Ascending aorta (tissue), 2 donors: ENCODE results near the gene BACE2. TPM values are rescaled to one million over a fixed set of nuclear protein-coding genes. Genes with fewer than 3 reads are reported as not detected.
"Not testable (repeated sequence)": the region's sequence is repeated elsewhere in the genome, so short reads cannot be mapped to it uniquely, and the experiment has no call there.

ENCODE experiments used
- DNase-seq, 2 donors: peaks; one replicate each; pipeline ENCODE4 v3.0.0-alpha.2; 2019; ENCODE audit warnings: low spot score in 2 of 2
- H3K27ac ChIP-seq, 2 donors: fragments of 200-600 bp; sonication (generic); one replicate each; pipeline ENCODE4 v1.5.1; 2016 to 2017; ENCODE audit warnings: mild to moderate bottlenecking in 1 of 2
- H3K27me3 ChIP-seq: fragments of 200-600 bp; sonication (generic); one replicate; pipeline ENCODE4 v1.5.1; 2017
- H3K36me3 ChIP-seq, 2 donors: fragments of 200-600 bp; sonication (generic); one replicate each; pipeline ENCODE4 v1.5.1; 2016
- H3K4me1 ChIP-seq, 2 donors: fragments of 200-600 bp; sonication (generic); one replicate each; pipeline ENCODE4 v1.5.1; 2016 to 2017; ENCODE audit warnings: mild to moderate bottlenecking in 1 of 2
- H3K4me3 ChIP-seq, 2 donors: fragments of 200-600 bp; sonication (generic); one replicate each; pipeline ENCODE4 v1.5.1; 2016 to 2017; ENCODE audit warnings: mild to moderate bottlenecking in 1 of 2
- H3K9me3 ChIP-seq, 2 donors: fragments of 200-600 bp; sonication (generic); one replicate each; pipeline ENCODE4 v1.5.1; 2016
- CTCF ChIP-seq, 3 experiments: fragments of 200-600 bp in 2 of 3; fragments of 450-650 bp in 1 of 3; sonication (generic) in 2 of 3; IDR thresholded peaks; one replicate each; pipeline ENCODE4 v1.5.1; 2016 to 2019; ENCODE audit warnings: antibody characterized with exemption in 3 of 3, mild to moderate bottlenecking in 1 of 3, moderate library complexity in 1 of 3
- intact Hi-C: fragments of 100-400 bp; cut with DNase I; formaldehyde crosslinking; loops from one replicate; pipeline ENCODE4 v1.15.1; 2023
- total RNA-seq: library from RNA; depleted of rRNA; stranded (reverse); fragments of >200 nt; gene quantifications from one replicate; pipeline ENCODE4 v1.1.0, GENCODE V29; 2016

BACE2 gene
- total RNA-seq, 1 donor from 2014 or later = 151 TPM

- intact Hi-C loops = loop anchor here (5.0 kb wide), 1 partner anchor 112 kb away; no protein-coding TSS in a partner anchor
- Histone ChIP-seq H3K4me1 (peaks cover 0 to 33% of the 10 kb centered on the region in 2 donors), H3K27ac (peak overlapping the region; percentile 38 to 81), H3K4me3 (no peak overlapping the region), H3K27me3 (no peaks in the 10 kb centered on the region), H3K36me3 (peaks cover 0 to 7% of the 10 kb centered on the region in 2 donors), H3K9me3 (no peaks in the 10 kb centered on the region)
- DNase-seq = no peak
- no peak for TF ChIP-seq CTCF (IDR thresholded peaks at IDR 0.05)
These were observed 66.6 kb downstream of the BACE2 start for GRCh38 chr21:41234569-41234968.

- H3K36me3 ChIP-seq = peaks cover 0 to 6% of the 10 kb centered on the region in 2 donors
- DNase-seq = no peak
- no peaks in the 10 kb centered on the region for H3K27me3 ChIP-seq
- H3K27ac ChIP-seq = peak overlapping the region; percentile 81 to 89
- H3K4me3 ChIP-seq = no peak overlapping the region
- TF ChIP-seq CTCF (IDR thresholded peaks at IDR 0.05) = no peak
- intact Hi-C loops = no loop called here
- H3K4me1 ChIP-seq = peaks cover 0 to 33% of the 10 kb centered on the region in 2 donors
- no peaks in the 10 kb centered on the region for H3K9me3 ChIP-seq
These were observed 67.2 kb downstream of the BACE2 start for GRCh38 chr21:41235201-41235600.

DNA sequence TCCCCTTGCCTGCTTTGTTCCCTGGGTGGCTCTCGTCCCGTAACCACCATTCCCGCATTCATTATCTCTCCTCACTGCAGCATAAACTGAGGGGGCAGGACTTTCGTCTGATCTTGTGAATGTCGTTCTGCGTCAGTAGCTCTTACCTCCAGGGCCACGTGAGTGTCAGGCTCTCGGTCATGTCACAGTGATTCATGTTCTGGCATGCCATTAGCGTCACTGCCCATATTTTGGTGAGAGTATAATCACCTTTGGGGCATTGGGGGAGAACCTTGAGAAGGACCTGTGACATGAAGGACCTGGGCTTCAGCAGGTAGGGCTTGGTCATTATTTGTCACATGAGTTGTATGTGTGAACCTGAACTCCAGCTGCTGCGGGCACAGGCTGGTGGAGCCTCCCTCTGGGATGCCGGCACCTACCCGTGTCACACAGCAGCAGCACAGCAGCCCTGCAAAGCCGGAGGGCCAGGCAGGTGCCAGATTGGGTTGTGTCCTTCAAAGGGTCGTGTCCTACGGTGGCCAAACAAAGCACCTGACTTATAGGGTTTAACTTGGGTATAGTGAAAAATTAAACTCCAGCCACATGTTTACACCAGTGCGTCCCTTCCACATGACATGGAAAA is 68.5 kb downstream of the BACE2 start:
- H3K27me3 ChIP-seq = no peaks in the 10 kb centered on the region

DNA sequence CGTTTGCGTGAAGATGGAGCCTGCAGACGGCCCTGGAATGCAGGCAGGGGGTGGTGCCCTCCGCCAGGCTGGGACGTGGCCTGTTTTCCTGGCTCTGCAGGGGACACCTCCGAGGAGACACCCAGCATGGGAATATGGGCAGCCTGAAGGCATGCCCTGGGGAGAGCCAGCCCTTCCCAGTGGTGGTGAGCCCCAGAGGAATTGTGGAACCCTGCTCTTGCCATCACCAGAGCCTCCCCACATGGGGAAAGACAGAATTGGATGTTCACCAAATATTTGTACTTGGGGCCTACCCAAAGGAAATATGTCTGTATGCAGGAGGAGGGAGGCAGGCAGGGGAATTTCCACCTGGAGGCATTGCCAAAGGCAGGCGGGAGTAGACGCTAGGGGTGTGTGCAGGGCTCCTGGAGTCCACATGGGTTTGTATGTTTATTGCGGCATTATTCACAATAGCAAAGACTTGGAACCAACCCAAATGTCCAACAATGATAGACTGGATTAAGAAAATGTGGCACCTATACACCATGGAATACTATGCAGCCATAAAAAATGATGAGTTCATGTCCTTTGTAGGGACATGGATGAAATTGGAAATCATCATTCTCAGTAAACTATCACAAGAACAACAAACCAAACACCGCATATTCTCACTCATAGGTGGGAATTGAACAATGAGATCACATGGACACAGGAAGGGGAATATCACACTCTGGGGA is 70.3 kb downstream of the BACE2 start:
- H3K4me1 ChIP-seq = peaks cover 0 to 38% of the 10 kb centered on the region in 2 donors
- peak overlapping the region in 1 of 2 donors; percentile 3 for H3K4me3 ChIP-seq
- H3K27me3 ChIP-seq, intact Hi-C loops, H3K9me3 ChIP-seq: not testable (repeated sequence)
- H3K27ac ChIP-seq = peak overlapping the region; percentile 81 to 89
- H3K36me3 ChIP-seq = peaks cover 5 to 16% of the 10 kb centered on the region in 2 donors
- DNase-seq = peak; percentile 60 to 89

More for the DNA sequence above, 68.5 kb downstream of the BACE2 start:
- H3K27ac ChIP-seq = peak overlapping the region; percentile 81 to 89
- no peak for TF ChIP-seq CTCF (IDR thresholded peaks at IDR 0.05)
- peaks cover 0 to 38% of the 10 kb centered on the region in 2 donors for H3K4me1 ChIP-seq
- DNase-seq = no peak
- peaks cover under 1 to 16% of the 10 kb centered on the region in 2 donors for H3K36me3 ChIP-seq
- intact Hi-C loops = no loop called here
- H3K4me3 ChIP-seq = no peak overlapping the region
- H3K9me3 ChIP-seq = no peaks in the 10 kb centered on the region

GRCh38 chr21:41240040-41240439 is 72.1 kb downstream of the BACE2 start:
- TF ChIP-seq CTCF (IDR thresholded peaks at IDR 0.05) = no peak
- intact Hi-C loops = loop anchor here (10.0 kb wide), 1 partner anchor 375 kb away; no protein-coding TSS in a partner anchor
- Histone ChIP-seq H3K27me3 (no peaks in the 10 kb centered on the region), H3K27ac (peak overlapping the region in 1 of 2 donors; percentile 52), H3K36me3 (peaks cover 8 to 19% of the 10 kb centered on the region in 2 donors), H3K9me3 (no peaks in the 10 kb centered on the region), H3K4me1 (peaks cover 0 to 30% of the 10 kb centered on the region in 2 donors), H3K4me3 (no peak overlapping the region)
- DNase-seq = no peak

- intact Hi-C loops = loop anchor here (10.0 kb wide), 1 partner anchor 373 kb away; no protein-coding TSS in a partner anchor
- DNase-seq = no peak
- H3K27ac ChIP-seq = peak overlapping the region in 1 of 2 donors; percentile 37
- H3K4me1 ChIP-seq = peaks cover 0 to 34% of the 10 kb centered on the region in 2 donors
- peaks cover 8 to 23% of the 10 kb centered on the region in 2 donors for H3K36me3 ChIP-seq
- no peaks in the 10 kb centered on the region for H3K9me3 ChIP-seq
- H3K27me3 ChIP-seq = no peaks in the 10 kb centered on the region
- TF ChIP-seq CTCF (IDR thresholded peaks at IDR 0.05) = no peak
- no peak overlapping the region for H3K4me3 ChIP-seq
These were observed 73.4 kb downstream of the BACE2 start for GRCh38 chr21:41241341-41241740.
